ENCODE measurements around the gene TXNDC11. TPM values are rescaled to one million over a fixed set of nuclear protein-coding genes. Genes with fewer than 3 reads are reported as not detected.

The TXNDC11 gene
- total RNA-seq, 1 donor from 2014 or later: 36.1 TPM

DNA sequence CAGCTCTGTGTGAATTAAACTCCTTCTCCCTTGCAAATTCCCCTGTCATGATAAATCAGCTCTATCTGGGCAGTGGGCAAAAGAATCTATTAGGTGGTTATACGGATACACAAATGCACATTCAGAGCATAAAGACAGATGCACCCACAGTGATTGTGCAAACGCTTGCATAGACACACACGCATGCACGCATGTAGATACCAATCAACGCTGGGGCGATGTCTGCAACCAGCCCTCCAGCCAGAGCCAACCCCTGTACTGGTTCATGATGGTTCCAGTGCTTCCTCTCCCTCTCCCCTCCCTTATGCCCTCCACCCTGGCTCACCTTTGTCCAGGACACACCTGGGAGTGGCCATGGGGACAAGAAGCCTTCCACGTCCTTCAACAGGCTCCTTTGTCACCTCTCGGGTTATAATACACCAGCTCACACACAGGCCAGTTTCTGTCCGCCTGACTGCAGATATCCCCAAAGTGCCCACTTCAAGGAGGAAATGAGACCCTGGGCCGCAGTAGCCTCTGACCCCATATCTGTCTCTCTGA is 107.5 kb downstream of the TXNDC11 start:
- Histone ChIP-seq H3K27me3 (ENCODE audit: control insufficient read depth, insufficient read depth, low read length) (peaks cover 4% of the 10 kb centered on the region), H3K36me3 (ENCODE audit: control insufficient read depth, insufficient read depth, low read length) (no peaks in the 10 kb centered on the region), H3K4me3 (ENCODE audit: low read depth, low read length) (no peak overlapping the region)
- TF ChIP-seq CTCF (IDR thresholded peaks at IDR 0.05; ENCODE audit: insufficient read depth, low read length, poor library complexity, severe bottlenecking): no peak
- no peak for DNase-seq (ENCODE audit: low read depth)

- no peak for DNase-seq (ENCODE audit: low read depth)
- Histone ChIP-seq H3K27me3 (ENCODE audit: control insufficient read depth, insufficient read depth, low read length) (peaks cover 4% of the 10 kb centered on the region), H3K4me3 (ENCODE audit: low read depth, low read length) (no peak overlapping the region), H3K36me3 (ENCODE audit: control insufficient read depth, insufficient read depth, low read length) (no peaks in the 10 kb centered on the region)
- TF ChIP-seq CTCF (IDR thresholded peaks at IDR 0.05; ENCODE audit: insufficient read depth, low read length, poor library complexity, severe bottlenecking): no peak
Observed at GRCh38 chr16:11634312-11634711, 108.3 kb downstream of the TXNDC11 start.

- DNase-seq (ENCODE audit: low read depth): no peak
- TF ChIP-seq CTCF (IDR thresholded peaks at IDR 0.05; ENCODE audit: insufficient read depth, low read length, poor library complexity, severe bottlenecking): no peak
- Histone ChIP-seq H3K4me3 (ENCODE audit: low read depth, low read length) (no peak overlapping the region), H3K27me3 (ENCODE audit: control insufficient read depth, insufficient read depth, low read length) (peaks cover 4% of the 10 kb centered on the region), H3K36me3 (ENCODE audit: control insufficient read depth, insufficient read depth, low read length) (no peaks in the 10 kb centered on the region)
Observed at GRCh38 chr16:11633113-11633512, 109.5 kb downstream of the TXNDC11 start.

GRCh38 chr16:11632455-11632939 is 110.2 kb downstream of the TXNDC11 start:
- peak; percentile 50 for DNase-seq (ENCODE audit: low read depth)
- Histone ChIP-seq H3K27me3 (ENCODE audit: control insufficient read depth, insufficient read depth, low read length) (peaks cover 4% of the 10 kb centered on the region), H3K4me3 (ENCODE audit: low read depth, low read length) (no peak overlapping the region), H3K36me3 (ENCODE audit: control insufficient read depth, insufficient read depth, low read length) (no peaks in the 10 kb centered on the region)
- no peak for TF ChIP-seq CTCF (IDR thresholded peaks at IDR 0.05; ENCODE audit: insufficient read depth, low read length, poor library complexity, severe bottlenecking)

DNA sequence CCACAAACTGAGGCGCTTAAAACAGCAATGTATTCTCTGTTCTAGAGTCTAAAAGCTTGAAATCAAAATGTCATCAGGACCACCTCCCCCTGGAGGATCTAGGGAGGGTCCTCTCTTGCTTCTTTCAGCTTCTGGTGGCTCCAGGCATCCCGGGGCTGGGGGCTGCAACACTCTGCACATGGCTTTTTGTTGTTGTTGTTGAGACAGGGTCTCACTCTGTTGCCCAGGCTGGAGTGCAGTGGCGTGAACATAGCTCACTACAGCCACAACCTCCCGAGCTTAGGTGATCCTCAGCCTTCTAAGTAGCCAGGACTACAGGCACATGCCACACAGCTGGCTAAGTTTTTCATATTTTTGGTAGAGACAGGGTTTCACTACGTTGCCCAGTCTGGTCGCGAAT is 111.4 kb downstream of the TXNDC11 start:
- Histone ChIP-seq H3K36me3 (ENCODE audit: control insufficient read depth, insufficient read depth, low read length) (no peaks in the 10 kb centered on the region), H3K27me3 (ENCODE audit: control insufficient read depth, insufficient read depth, low read length) (peaks cover 4% of the 10 kb centered on the region), H3K4me3 (ENCODE audit: low read depth, low read length) (no peak overlapping the region)
- no peak for DNase-seq (ENCODE audit: low read depth)
- no peak for TF ChIP-seq CTCF (IDR thresholded peaks at IDR 0.05; ENCODE audit: insufficient read depth, low read length, poor library complexity, severe bottlenecking)

DNA sequence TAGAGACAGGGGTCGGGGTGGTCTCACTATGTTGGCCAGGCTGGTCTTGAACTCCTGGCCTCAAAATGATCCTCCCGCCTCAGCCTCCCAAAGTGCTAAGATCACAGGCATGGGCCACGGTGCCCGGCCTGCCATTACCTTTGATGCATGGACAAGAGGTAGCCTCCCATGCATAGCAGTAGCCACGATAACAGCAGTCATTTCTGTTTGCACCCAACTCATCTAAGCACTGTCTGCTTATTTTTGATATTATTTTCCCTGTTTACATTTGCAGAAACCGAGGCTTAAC is 111.9 kb downstream of the TXNDC11 start:
- no peak for DNase-seq (ENCODE audit: low read depth)
- TF ChIP-seq CTCF (IDR thresholded peaks at IDR 0.05; ENCODE audit: insufficient read depth, low read length, poor library complexity, severe bottlenecking): no peak

More for the DNA sequence above, 111.9 kb downstream of the TXNDC11 start:
- Histone ChIP-seq H3K4me3 (ENCODE audit: low read depth, low read length) (no peak overlapping the region), H3K36me3 (ENCODE audit: control insufficient read depth, insufficient read depth, low read length) (no peaks in the 10 kb centered on the region), H3K27me3 (ENCODE audit: control insufficient read depth, insufficient read depth, low read length) (peaks cover 2% of the 10 kb centered on the region)
